HG03196 (cell line): ENCODE data around the gene EPHA4.

ENCODE experiments used
- ATAC-seq: cut with Tn5 transposase; IDR thresholded peaks from one replicate; pipeline ENCODE4 v1.9.1; 2021; ENCODE audit not compliant: unreplicated experiment

EPHA4 gene

GRCh38 chr2:221572821-221573429 is 821 bp upstream of the EPHA4 start:
- peak; percentile 28 for ATAC-seq

DNA sequence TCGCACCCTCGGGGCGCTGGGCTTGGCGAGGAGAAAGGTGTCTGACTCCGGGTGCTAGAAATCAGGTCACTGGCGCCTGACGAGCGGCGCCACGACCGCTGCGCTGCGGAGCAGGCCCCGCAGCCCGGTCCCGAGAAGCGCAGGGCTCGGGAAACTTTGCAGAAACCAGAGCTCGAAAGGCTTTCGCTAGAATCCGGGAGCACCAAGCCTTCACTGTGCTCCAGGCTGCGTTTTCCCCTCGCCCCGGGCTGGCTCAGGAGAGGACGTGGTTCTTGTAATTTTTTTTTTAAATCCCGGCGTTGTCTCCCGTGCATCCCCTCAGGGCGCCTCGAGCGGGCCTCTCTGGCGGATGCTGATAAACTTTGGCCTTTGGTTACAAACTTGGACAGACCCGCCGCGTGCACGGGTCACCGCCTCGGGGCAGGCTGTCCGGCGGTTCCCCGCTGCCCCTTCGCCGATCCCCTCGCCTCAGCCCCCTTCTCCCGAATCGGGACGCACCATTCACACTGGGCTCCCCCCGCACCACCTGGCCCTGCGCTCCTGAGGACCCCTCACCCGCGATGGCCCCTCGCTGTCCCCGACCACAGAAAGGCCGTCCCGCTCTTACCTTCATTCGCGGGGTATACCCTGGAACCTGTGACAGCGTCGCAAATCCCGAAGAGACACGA is 419 bp downstream of the EPHA4 start:
- ATAC-seq, result peak; percentile 4

DNA sequence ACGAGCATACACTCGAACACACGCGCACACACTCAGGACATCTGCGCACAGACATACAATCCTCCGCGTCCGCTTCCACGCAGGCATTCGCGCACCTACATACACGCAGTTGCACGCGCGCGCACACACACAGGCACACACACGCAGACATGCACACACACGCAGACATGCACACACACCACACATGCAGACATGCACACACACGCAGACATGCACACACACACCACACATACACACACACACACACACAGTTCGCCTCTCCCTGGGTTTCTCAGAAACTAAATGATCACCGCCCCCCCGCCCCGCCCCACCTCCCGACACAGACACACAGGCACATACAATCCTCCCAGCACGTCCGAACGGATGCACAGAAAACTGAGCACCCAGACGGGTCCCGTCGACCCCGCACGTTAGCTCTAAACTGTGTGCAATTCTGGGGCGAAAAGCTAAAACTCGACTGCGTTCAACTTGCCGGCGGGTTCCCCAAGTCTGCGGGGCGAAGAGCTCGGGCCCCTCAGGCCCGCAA is 1.0 kb downstream of the EPHA4 start:
- no peak for ATAC-seq

DNA sequence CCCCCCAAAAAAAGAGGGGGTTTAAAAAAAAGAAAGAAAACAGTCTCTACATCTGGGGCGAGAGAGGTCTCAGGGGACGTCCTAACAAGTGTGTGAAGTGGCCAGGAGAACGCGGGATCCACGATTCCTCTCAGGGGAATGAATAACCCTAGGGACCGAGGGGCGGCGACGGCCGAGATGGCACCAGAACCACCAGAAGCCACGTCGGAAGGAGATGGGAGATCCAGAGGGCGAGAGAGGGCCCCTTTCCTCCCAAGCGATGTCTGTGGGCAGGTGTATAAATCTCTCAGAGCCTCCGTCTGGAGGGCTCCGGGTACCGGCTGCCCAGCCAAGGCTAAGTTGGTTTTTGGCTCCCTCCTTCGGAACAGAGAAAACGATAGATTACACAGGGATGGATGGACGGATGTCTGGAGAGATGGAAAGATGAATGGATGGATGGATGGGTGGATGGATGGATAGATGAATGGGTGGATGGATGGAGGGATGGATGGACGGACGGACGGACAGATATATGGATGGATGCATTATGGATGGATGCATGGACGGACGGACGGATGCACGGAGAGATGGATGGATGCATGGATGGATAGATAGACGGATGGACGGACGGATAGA is 1.7 kb downstream of the EPHA4 start:
- no peak for ATAC-seq

DNA sequence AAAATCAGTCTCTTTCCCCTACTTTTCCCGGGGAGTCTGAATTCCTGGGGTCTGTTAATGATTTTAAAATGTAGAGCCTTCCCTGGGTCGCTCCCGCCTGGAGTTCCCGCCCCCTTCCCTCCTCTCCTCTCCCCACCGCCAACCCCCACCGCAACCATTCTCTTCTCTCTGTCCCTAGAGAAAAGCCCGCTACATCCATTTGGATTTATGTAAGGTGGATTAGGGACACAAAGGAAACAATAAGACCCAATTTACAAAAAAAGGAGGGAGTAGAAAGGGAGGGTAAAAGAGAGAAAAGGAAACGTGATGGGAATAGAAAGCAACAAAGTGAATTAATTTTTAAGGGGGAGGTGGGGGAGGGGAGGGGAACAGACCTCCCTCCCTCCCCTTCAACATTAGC is 2.2 kb downstream of the EPHA4 start:
- ATAC-seq, result no peak

- ATAC-seq, result no peak
Observed at GRCh38 chr2:221569425-221569845, 2.7 kb downstream of the EPHA4 start.

- ATAC-seq, result no peak
Observed at GRCh38 chr2:221568299-221568698, 3.8 kb downstream of the EPHA4 start.

- ATAC-seq, result no peak
Observed at GRCh38 chr2:221567809-221568208, 4.3 kb downstream of the EPHA4 start.

- no peak for ATAC-seq
Observed at GRCh38 chr2:221567231-221567760, 4.8 kb downstream of the EPHA4 start.

DNA sequence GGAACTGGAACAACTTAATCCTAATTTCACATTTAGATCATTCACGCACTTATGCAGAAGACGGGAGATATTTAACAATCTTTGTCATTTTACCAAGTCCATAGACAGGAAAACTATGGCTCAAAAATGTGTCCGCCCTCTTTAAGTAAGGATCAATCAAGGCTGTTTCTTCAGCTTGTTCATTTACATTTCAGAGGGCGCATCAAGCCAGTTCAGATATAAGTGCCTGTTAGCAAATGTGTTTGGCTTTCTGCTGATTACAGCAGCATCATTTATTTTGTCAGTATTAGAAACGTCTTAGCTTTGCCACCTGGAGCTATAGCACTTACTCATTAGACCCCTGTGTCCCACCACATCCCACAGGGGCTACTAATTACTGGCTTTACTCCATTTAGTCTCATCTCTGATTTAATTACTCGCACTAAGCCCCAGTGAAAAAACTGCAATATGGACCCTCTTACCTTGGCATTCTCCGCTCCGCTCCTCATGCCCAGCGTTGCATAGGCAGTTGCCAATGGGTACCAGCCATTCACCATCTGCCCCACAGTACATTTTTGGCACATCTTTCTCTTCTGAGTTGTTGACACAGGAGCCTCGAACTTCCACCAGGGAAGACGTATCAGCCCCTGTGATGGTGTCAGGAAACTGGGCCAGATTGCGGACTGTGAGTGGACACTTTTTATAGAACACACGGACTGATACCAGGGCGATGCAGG is 8.7 kb downstream of the EPHA4 start:
- ATAC-seq, result no peak

DNA sequence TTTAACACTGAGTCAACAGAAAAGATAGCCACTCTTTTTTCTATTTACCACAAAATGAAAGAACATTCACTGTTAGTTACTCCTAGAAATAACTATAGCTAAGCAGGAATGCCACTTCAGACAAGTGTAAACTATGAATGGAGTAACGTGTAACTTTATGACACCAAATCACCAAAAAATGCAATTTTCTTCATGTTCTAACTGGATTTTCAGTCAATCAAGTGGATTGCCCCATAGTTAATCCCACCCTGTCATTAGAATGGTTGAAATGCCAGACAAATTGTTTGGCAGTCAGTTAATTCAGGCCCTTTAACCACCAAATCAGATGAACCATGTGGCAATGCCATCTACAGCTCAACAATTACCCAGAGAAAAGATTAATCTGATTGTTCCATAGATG is 9.9 kb downstream of the EPHA4 start:
- no peak for ATAC-seq

DNA sequence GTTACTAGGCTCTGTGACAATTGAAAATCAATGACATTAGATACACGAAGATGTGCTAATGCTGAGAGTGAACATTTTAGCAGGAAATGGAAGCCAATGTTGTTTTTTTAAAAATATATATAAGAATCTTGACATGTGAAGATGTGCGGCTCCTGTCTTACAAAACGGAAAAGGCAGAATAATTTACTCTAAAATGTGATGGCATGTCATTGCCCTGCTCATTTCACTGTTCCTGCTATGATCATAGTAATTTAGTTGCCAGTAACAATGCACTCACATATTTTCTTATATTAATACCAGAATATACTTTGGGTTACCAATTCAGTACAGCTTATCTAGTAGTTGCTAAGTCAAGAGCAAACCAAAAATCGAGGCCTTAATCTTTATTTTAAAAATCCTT is 10.3 kb downstream of the EPHA4 start:
- no peak for ATAC-seq

DNA sequence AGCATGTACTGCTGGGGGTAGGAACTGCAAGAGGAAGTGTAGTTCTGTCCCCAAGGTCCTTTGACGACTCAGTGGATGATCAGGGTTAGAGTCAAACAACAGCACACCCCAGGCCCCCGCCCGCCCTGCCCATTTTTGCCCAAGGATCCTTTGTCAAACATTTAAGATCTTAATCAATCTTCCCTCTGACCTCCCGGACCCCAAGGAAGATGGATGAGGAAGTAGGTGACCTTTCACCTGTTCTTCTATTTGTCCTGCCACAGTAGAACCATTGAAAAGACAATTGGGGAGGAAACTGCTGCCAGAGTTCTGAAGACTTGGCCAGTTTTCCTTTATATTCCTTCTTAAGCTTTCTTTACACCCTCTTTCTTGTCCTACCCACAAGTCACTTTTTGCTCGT is 12.1 kb downstream of the EPHA4 start:
- ATAC-seq, result no peak

DNA sequence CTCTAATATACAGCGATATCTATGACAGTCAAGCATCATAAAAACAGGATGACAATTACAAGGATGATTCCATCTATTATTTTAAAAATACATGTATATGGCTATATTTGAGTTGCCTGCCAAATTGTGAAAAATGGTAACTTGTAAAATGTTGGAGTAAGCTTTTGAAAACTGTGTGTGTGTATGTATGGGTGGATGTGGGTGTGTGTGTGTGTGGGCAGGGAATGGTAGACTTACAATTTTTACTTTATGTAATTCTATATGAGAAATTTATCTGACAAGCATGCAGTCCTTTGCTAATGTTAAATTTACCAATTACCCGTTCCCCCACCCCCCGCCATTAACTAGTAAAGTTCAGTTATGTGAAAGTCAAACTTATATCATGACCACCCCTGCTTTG is 14.0 kb downstream of the EPHA4 start:
- ATAC-seq, result no peak

DNA sequence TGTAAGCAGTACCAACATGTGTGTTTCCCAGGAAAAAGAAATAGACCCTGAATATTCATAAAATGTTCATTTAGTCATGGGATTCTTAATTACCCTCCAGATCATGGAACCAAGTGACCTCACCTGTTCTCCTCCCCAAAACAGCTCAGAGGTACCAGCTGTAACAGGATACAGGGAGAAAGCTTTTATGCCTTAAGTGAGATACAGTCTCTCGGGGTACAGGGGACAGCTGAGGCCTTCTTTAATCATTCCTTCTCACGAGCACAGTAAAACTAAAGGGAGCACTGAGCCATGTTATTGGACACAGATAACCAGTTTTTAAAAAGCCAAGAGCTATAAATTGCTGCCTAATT is 16.6 kb downstream of the EPHA4 start:
- peak; percentile 42 for ATAC-seq

DNA sequence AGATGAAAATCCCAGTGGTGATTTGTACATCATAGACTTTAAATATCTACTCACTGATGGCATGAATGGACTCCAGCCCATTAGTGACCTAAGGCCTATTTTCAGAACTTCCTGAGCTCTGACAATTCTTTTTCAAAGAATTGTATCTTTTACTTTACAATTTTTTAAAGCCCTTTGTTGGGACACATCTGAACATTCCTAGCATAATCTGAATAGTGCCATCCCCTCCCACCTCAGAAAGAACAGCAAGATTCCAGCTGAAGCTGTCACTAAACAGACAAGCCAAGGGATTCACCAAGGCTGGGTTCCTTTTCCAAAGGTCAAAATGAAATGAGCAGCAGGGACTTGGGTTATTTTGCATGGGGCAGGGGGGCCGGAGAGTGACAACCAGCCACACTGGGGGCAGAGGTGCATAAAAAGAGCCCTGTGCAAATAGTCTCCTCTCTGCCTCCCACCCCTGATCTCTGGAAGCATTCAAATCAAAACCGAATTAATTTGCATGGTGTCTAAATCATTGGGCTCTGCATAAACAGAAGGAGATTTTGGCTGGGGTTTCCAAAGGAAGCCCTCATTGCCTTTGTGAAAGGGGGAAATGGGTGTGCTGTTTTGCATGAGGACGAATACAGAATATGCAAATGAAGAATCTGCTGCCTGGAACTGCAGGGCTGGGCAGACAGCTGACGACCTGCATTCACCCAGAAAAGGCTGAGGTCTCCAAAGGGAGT is 17.2 kb downstream of the EPHA4 start:
- peak; percentile 96 for ATAC-seq

DNA sequence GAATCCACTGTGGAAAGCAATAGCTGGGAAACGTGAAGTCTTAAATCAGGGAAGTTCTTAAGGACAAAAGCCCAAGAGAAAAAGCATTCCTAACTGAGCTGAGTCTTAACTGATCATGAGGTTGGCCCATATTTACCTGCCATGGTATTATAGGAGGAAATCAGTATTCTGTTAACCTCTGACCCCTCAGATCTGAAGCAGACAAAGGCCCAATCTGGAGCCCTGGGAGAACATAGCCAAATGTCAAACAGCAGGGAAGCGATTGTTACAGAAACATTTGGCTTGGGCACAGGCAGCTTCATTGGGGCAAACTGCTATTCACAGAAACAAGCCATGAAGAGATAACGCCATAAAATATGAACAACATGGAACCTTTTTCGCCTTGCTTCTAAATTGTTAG is 18.8 kb downstream of the EPHA4 start:
- no peak for ATAC-seq

GRCh38 chr2:221552291-221552690 is 19.8 kb downstream of the EPHA4 start:
- ATAC-seq, result no peak

- peak; percentile 45 for ATAC-seq
Observed at GRCh38 chr2:221551864-221552263, 20.2 kb downstream of the EPHA4 start.

DNA sequence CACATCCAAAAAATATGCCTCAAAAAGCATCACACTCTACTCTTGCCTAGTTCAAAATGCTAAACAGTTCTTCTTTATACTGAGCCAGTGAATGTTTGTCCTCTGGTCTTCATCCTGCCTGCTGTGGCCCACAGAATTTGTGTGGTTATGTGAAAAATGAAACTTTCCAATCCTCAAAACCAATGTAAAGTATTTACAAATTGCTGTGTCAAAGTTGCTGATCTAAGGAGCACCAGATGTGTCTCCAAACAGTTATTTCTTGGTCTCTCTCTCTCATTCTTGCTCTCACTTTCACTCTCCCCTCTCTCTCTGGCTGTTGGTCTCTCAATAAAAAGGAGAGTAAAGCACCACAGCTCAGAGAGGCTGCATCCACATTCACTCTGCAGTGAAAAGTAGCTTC is 23.0 kb downstream of the EPHA4 start:
- ATAC-seq, result peak; percentile 73
